ENCODE data around the gene HPCA. TPM values are rescaled to one million over a fixed set of nuclear protein-coding genes. Genes with fewer than 3 reads are reported as not detected.
A peak's percentile ranks its signal among the peaks of the same experiment; 100 is the strongest.

HPCA gene
- total RNA-seq (under 1 TPM in 1 of 2 experiments, not detected in 1; 0.70 TPM), polyA plus RNA-seq (not detected)

GRCh38 chr1:32886004-32886827, at the start of gene HPCA:
HPCA (plus strand) TSS chr1:32886491; CDS start chr1:32888899, 2,408 bp downstream.
- intact Hi-C loops (cut with micrococcal nuclease), result no loop called here

GRCh38 chr1:32848354-32849063, 37.8 kb upstream of the HPCA start:
- Histone ChIP-seq H3K27me3 (ENCODE audit: insufficient read depth, low read length) (no peaks in the 10 kb centered on the region), H3K4me3 (ENCODE audit: low read length in 2 of 2) (no peak overlapping the region), H3K27ac (ENCODE audit: low read depth, low read length) (no peak overlapping the region), H3K9me3 (ENCODE audit: control insufficient read depth in 1 of 2, low read length in 2 of 2) (no peaks in the 10 kb centered on the region), H3K36me3 (ENCODE audit: insufficient read depth, low read length) (peaks cover 9% of the 10 kb centered on the region), H3K4me1 (ENCODE audit: insufficient read depth, low read length) (no peaks in the 10 kb centered on the region)
- intact Hi-C loops (cut with micrococcal nuclease), result no loop called here
- H3K4me1 Mint-ChIP-seq, result peaks cover 0 to 2% (median 0%) of the 10 kb centered on the region in 4 donors
- no peaks in the 10 kb centered on the region for H3K9me3 Mint-ChIP-seq
- ChIA-PET CTCF (ENCODE audit: partially characterized antibody) (interaction anchor here (1.2 kb wide), 1 partner anchor 23 kb away, joined by 3 read pairs; no protein-coding TSS in a partner anchor), POLR2A (ENCODE audit: partially characterized antibody) (no interaction called here)
- peaks cover 34 to 37% of the 10 kb centered on the region in 2 donors for H3K36me3 Mint-ChIP-seq
- H3K4me3 Mint-ChIP-seq, result peak overlapping the region in 1 of 8 donors; percentile 8
- no peak overlapping the region for H3K27ac Mint-ChIP-seq
- DNase-seq, result no peak
- no peaks in the 10 kb centered on the region for H3K27me3 Mint-ChIP-seq

More at GRCh38 chr1:32886004-32886827, at the start of gene HPCA:
- H3K27ac Mint-ChIP-seq, result no peak within 1 kb of the TSS
- Histone ChIP-seq H3K27me3 (ENCODE audit: insufficient read depth, low read length) (peaks cover 9% of the 10 kb centered on the region), H3K9me3 (ENCODE audit: control insufficient read depth in 1 of 2, low read length in 2 of 2) (no peaks in the 10 kb centered on the region), H3K36me3 (ENCODE audit: insufficient read depth, low read length) (no peaks in the 10 kb centered on the region), H3K4me3 (ENCODE audit: low read length in 2 of 2) (no peak within 1 kb of the TSS), H3K27ac (ENCODE audit: low read depth, low read length) (no peak within 1 kb of the TSS), H3K4me1 (ENCODE audit: insufficient read depth, low read length) (no peaks in the 10 kb centered on the region)
- ChIA-PET CTCF (ENCODE audit: partially characterized antibody) (no interaction called here), POLR2A (ENCODE audit: partially characterized antibody) (no interaction called here)
- DNase-seq, result peak in 2 of 5 donors; percentile 27 to 33
- peaks cover 0 to 6% of the 10 kb centered on the region in 2 donors for H3K36me3 Mint-ChIP-seq
- H3K9me3 Mint-ChIP-seq, result no peaks in the 10 kb centered on the region
- peak within 1 kb of the TSS in 2 of 8 donors; percentile 28 to 46 for H3K4me3 Mint-ChIP-seq
- peaks cover 3 to 10% (median 8%) of the 10 kb centered on the region in 4 donors for H3K4me1 Mint-ChIP-seq
- H3K27me3 Mint-ChIP-seq, result peaks cover 45 to 65% of the 10 kb centered on the region in 2 donors

- Histone ChIP-seq H3K27ac (ENCODE audit: low read depth, low read length) (no peak overlapping the region), H3K36me3 (ENCODE audit: insufficient read depth, low read length) (peaks cover 37% of the 10 kb centered on the region), H3K4me3 (ENCODE audit: low read length in 2 of 2) (no peak overlapping the region), H3K27me3 (ENCODE audit: insufficient read depth, low read length) (no peaks in the 10 kb centered on the region), H3K9me3 (ENCODE audit: control insufficient read depth in 1 of 2, low read length in 2 of 2) (no peaks in the 10 kb centered on the region), H3K4me1 (ENCODE audit: insufficient read depth, low read length) (no peaks in the 10 kb centered on the region)
- intact Hi-C loops (cut with micrococcal nuclease), result no loop called here
- peaks cover 57 to 69% of the 10 kb centered on the region in 2 donors for H3K36me3 Mint-ChIP-seq
- POLR2A ChIA-PET (ENCODE audit: partially characterized antibody), result no interaction called here
- H3K4me3 Mint-ChIP-seq, result no peak overlapping the region
- no peaks in the 10 kb centered on the region for H3K4me1 Mint-ChIP-seq
- H3K27ac Mint-ChIP-seq, result peak overlapping the region in 1 of 7 donors; percentile 23
- H3K27me3 Mint-ChIP-seq, result no peaks in the 10 kb centered on the region
- no peaks in the 10 kb centered on the region for H3K9me3 Mint-ChIP-seq
- CTCF ChIA-PET (ENCODE audit: partially characterized antibody), result interaction anchor here (1.0 kb wide), 1 partner anchor 144 kb away, joined by 4 read pairs; no protein-coding TSS in a partner anchor
- no peak for DNase-seq
Measured at GRCh38 chr1:32855861-32856617, 30.3 kb upstream of the HPCA start.

- Histone ChIP-seq H3K27ac (ENCODE audit: low read depth, low read length) (no peak overlapping the region), H3K4me3 (ENCODE audit: low read length in 2 of 2) (no peak overlapping the region), H3K9me3 (ENCODE audit: control insufficient read depth in 1 of 2, low read length in 2 of 2) (no peaks in the 10 kb centered on the region), H3K27me3 (ENCODE audit: insufficient read depth, low read length) (no peaks in the 10 kb centered on the region), H3K36me3 (ENCODE audit: insufficient read depth, low read length) (peaks cover 31% of the 10 kb centered on the region), H3K4me1 (ENCODE audit: insufficient read depth, low read length) (no peaks in the 10 kb centered on the region)
- no peaks in the 10 kb centered on the region for H3K9me3 Mint-ChIP-seq
- CTCF ChIA-PET (ENCODE audit: partially characterized antibody), result interaction anchor here (1.0 to 2.0 kb wide), 3 partner anchors 15 to 145 kb away, joined by 3 to 5 read pairs (median 3); no protein-coding TSS in a partner anchor
- H3K27me3 Mint-ChIP-seq, result no peaks in the 10 kb centered on the region
- intact Hi-C loops (cut with micrococcal nuclease), result no loop called here
- POLR2A ChIA-PET (ENCODE audit: partially characterized antibody), result no interaction called here
- no peak for DNase-seq
- H3K4me1 Mint-ChIP-seq, result no peaks in the 10 kb centered on the region
- H3K4me3 Mint-ChIP-seq, result no peak overlapping the region
- H3K27ac Mint-ChIP-seq, result no peak overlapping the region
- peaks cover 63 to 75% of the 10 kb centered on the region in 2 donors for H3K36me3 Mint-ChIP-seq
Measured at GRCh38 chr1:32858136-32858535, 28.2 kb upstream of the HPCA start.

- H3K9me3 ChIP-seq (ENCODE audit: control insufficient read depth in 1 of 2, low read length in 2 of 2), result no peaks in the 10 kb centered on the region
- no peaks in the 10 kb centered on the region for H3K4me1 ChIP-seq (ENCODE audit: insufficient read depth, low read length)
- H3K4me3 Mint-ChIP-seq, result no peak overlapping the region
- H3K27ac ChIP-seq (ENCODE audit: low read depth, low read length), result no peak overlapping the region
- ChIA-PET POLR2A (ENCODE audit: partially characterized antibody) (no interaction called here), CTCF (ENCODE audit: partially characterized antibody) (interaction anchor here (1.0 to 2.0 kb wide), 3 partner anchors 14 to 146 kb away, joined by 3 to 5 read pairs (median 3); no protein-coding TSS in a partner anchor)
- intact Hi-C loops (cut with micrococcal nuclease), result no loop called here
- H3K27ac Mint-ChIP-seq, result peak overlapping the region in 1 of 7 donors; percentile 56
- DNase-seq, result no peak
- peaks cover 30% of the 10 kb centered on the region for H3K36me3 ChIP-seq (ENCODE audit: insufficient read depth, low read length)
- peaks cover 60 to 75% of the 10 kb centered on the region in 2 donors for H3K36me3 Mint-ChIP-seq
- no peaks in the 10 kb centered on the region for H3K27me3 Mint-ChIP-seq
- H3K4me3 ChIP-seq (ENCODE audit: low read length in 2 of 2), result no peak overlapping the region
- no peaks in the 10 kb centered on the region for H3K4me1 Mint-ChIP-seq
- H3K9me3 Mint-ChIP-seq, result no peaks in the 10 kb centered on the region
- H3K27me3 ChIP-seq (ENCODE audit: insufficient read depth, low read length), result no peaks in the 10 kb centered on the region
Measured at GRCh38 chr1:32858791-32859190, 27.5 kb upstream of the HPCA start.

- H3K9me3 Mint-ChIP-seq, result no peaks in the 10 kb centered on the region
- Histone ChIP-seq H3K4me1 (ENCODE audit: insufficient read depth, low read length) (no peaks in the 10 kb centered on the region), H3K36me3 (ENCODE audit: insufficient read depth, low read length) (peaks cover 19% of the 10 kb centered on the region), H3K27ac (ENCODE audit: low read depth, low read length) (no peak overlapping the region), H3K9me3 (ENCODE audit: control insufficient read depth in 1 of 2, low read length in 2 of 2) (no peaks in the 10 kb centered on the region), H3K27me3 (ENCODE audit: insufficient read depth, low read length) (no peaks in the 10 kb centered on the region), H3K4me3 (ENCODE audit: low read length in 2 of 2) (no peak overlapping the region)
- no peaks in the 10 kb centered on the region for H3K27me3 Mint-ChIP-seq
- no peak overlapping the region for H3K27ac Mint-ChIP-seq
- H3K36me3 Mint-ChIP-seq, result peaks cover 56 to 73% of the 10 kb centered on the region in 2 donors
- H3K4me3 Mint-ChIP-seq, result no peak overlapping the region
- no peak for DNase-seq
- POLR2A ChIA-PET (ENCODE audit: partially characterized antibody), result no interaction called here
- CTCF ChIA-PET (ENCODE audit: partially characterized antibody), result interaction anchor here (0.8 to 1.7 kb wide), 3 partner anchors 9 to 15 kb away, joined by 3 to 4 read pairs (median 4); no protein-coding TSS in a partner anchor
- H3K4me1 Mint-ChIP-seq, result no peaks in the 10 kb centered on the region
- intact Hi-C loops (cut with micrococcal nuclease), result no loop called here
Measured at GRCh38 chr1:32859915-32860314, 26.4 kb upstream of the HPCA start.
